GM19455 (cell line): Measurements from ENCODE around the gene AZIN2.
"Not testable (repeated sequence)": the region's sequence is repeated elsewhere in the genome, so short reads cannot be mapped to it uniquely, and the experiment has no call there.

ENCODE experiments used
- ATAC-seq: cut with Tn5 transposase; IDR thresholded peaks from one replicate; pipeline ENCODE4 v1.9.1; 2021; ENCODE audit not compliant: unreplicated experiment

Gene AZIN2

DNA sequence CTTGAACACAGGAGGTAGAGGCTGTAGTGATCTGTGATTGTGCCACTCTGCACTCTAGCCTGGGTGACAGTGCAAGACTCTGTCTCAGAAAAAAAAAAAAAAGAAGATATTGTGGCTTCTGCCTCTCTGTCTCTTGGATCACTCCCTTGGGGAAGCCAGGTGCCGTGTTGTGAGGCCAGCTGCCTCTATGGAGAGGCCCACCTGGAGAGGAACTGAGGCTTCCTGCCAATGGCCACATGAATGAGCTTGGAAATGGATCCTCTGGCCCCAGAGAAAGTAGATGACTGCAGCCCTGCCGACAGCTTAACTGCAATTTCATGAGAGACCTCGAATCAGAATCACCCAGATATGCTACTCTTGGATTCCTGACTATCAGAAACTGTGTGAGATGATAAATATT, 24.5 kb upstream of the AZIN2 start:
- no peak for ATAC-seq

GRCh38 chr1:33057095-33057494, 23.9 kb upstream of the AZIN2 start:
- no peak for ATAC-seq

DNA sequence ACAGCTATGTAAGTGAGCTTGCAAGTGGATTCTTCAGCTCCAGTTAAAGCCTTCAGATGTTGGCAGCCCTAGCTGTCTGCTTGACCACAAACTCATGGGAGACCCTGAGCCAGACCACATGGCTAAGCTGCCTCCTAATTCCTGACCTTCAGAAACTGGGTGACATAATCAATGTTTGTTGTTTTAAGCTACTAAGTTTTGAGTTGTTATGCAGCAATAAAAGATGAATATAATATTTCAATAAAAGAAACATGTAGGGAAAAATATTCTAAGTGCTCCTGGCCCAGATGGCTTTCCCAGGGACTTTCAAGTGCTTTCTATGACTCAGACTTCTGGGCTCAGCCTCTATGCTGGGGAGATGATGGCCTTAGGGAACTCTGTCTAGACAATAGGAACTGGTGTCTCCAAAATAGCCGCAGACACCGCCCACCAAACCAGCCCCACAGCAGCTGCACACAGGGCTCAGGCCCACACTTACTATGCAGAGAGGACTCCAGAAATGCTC, 20.3 kb upstream of the AZIN2 start:
- no peak for ATAC-seq

DNA sequence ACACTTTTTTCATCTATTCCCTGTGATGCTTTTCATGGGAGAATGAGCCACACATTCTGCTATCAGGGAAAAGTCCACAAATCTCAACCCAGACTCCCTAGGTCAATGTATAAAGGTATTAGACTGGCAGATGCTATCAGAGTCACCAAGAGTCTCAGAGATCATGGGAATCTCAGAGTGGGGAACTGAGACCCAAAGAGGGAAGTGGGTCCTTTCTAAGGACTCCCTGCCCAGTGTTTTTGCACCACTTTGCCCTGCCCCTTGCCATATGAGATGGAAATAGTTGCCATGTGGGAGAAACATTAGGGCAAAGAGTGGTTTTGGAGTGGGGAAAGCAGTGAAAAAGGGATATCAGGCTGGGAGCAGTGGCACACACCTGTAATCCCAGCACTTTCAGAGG, 19.1 kb upstream of the AZIN2 start:
- ATAC-seq: no peak

DNA sequence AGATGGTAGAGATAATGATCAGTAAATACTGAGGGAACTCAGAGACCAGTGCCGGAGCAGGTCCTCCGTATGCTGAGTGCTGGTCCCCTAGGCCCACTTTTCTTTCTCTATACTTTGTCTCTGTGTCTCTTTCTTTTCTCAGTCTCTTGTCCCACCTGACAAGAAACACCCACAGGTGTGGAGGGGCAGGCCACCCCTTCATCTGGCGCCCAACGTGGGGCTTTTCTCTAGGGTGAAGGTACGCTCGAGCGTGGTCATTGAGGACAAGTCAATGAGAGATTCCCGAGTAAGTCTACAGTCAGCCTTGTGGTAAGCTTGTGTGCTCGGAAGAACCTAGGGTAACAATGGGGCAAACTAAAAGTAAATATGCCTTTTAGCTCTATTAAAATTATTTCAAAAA, 16.7 kb upstream of the AZIN2 start:
- not testable (repeated sequence) for ATAC-seq

DNA sequence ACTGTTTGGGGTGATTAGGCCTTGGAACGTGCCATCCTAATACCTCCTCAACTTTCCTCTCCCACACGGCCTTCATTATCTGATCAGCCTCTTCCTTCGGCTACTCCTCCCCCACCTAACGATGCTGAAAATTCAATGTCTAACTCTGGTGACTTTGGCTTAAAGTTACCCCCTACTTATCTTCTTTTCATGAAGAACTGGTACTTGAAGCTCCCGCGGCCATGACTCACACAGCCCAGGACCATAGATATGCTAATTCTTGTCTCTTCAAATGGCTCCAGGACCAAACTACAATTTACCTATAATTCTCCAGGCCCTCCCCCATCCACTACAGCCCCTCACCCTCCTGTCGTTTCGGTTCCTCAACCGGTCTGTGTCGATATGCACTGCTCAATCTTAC, 15.7 kb upstream of the AZIN2 start:
- ATAC-seq: no peak

DNA sequence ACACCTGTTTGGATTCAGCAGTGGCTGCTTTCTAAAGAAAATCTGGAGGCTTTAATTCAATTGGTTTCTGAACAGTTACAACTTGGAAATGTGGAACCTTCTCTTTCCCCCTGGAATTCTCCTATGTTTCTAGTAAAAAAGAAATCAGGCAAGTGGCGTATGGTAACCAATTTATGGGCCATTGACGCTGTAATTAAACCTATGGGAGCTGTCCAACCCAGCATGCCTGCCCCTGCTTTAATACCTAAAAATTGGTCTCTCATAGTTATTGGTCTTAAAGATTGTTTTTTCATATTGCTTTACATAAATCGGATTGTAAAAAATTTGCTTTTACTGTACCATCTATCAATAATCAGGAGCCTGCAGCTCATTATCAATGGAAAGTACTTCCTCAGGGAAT, 14.5 kb upstream of the AZIN2 start:
- not testable (repeated sequence) for ATAC-seq

- ATAC-seq: not testable (repeated sequence)
These were observed 12.8 kb upstream of the AZIN2 start for GRCh38 chr1:33068108-33068507.

GRCh38 chr1:33070628-33071027, 10.3 kb upstream of the AZIN2 start:
- no peak for ATAC-seq

DNA sequence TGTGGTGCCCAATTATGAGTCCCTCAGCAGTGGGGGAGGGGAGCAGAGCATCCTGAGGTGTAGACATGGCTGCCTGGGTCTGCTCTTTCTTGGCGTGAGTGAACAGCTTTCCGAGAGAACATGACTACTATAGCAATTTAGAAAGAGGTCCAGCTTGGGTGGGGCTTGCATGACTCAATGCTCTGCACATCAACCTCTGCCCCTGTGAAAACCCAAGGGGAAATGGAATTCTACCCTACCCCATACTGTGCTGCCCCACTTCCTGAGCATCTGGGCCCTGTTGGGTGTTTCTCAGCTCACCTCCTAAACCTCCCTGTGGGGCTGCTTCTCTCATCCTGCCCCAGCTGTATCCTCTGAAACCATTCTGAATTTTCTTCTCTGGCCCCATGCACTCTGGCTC, 8.2 kb upstream of the AZIN2 start:
- ATAC-seq: no peak

DNA sequence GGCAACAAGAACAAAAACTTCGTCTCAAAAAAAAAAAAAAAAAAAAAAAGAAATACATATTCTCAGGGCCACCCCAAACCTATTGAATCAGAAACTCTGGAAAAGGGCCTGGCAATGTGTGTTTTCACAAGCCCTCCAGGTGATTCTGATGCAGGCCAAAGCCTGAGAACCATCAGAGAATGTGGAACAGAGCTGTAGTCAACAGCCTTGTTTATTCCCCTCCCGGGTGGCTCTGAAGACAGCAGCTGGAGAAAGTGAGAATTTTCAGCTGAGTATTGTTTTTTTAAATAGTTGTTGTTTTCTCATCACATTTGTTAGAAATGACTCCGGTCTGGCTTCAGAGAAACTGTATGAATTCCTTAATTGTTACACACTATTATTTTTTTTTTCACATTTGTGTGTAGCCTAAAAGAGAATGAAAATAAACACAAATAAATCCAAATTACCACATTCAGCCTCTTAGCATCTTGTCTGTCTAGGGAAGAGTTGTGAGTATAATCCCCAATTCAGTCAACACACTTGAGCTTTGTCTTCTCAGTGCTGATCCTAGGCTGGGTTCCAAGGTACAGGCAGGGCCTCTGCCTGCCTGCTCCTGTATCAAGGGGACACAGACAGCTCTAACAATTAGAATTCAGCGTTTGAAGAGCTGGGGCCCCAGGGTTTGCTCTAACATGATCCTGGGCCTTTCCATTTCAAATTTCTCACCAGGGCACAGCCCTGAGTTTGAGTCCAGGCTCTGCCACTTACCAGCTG, 6.6 kb upstream of the AZIN2 start:
- ATAC-seq: no peak

- ATAC-seq: no peak
These were observed 2.8 kb upstream of the AZIN2 start for GRCh38 chr1:33078030-33078591.

- ATAC-seq: no peak
These were observed 580 bp upstream of the AZIN2 start for GRCh38 chr1:33080373-33080772.

DNA sequence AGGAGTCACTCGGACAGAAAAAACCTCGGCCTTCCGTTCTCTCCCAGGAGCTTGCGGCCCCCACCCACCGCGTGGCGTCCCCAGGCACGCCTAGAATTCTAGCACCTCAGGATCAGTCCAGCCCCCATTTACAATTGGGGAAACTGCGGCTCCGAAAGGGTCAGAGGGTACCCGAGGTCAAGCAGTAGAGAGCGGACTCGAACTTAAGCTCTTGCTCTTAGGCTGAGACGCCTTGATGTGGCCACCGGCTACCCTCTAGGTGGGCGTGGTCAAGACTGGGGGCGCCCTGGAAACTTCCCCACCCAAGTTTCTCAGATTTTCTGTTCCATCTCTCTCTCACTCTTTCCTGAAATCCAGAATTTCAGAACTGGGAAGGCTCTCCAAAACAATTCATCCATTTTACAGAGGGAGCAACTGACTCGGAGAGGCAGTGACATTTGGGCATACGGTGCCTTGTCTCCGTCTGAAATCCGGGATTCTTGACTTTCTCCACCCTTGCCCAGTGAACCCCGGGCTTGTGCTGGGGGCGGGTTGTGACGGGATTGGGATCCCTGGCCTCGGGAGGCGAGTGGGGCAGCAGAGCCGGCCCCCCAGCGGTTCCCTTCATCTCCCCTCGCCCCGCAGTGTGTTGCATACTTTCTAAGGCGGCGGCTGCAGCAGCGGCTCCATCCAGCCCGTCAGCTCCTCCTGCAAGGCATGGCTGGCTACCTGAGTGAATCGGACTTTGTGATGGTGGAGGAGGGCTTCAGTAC, 777 bp downstream of the AZIN2 start:
- no peak for ATAC-seq

DNA sequence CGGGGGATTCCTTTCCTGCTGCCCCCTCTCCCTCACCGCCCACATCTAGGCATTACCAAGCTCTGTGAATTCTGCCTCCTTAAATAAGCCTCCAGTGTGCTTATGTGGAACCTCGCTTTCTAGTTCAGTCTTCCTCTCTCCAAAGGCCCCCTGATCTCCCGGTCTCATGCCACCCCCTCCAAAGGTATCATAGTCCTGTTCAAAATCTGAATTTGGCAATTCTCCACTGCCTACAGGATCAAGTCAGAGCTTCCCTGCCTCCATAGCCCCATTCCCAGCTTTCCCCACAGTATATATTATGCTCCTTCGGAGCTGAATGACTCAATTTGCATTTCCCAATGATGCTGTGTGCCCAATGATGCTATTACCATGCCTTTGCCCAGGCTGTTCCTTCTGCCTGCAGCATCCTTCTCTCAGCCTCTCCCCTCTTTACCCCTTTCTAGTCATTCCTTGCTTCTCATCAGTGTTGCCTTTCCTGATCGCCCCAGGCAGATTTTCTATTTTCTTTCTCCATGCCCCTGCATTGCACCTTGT, 1.7 kb downstream of the AZIN2 start:
- ATAC-seq: no peak

DNA sequence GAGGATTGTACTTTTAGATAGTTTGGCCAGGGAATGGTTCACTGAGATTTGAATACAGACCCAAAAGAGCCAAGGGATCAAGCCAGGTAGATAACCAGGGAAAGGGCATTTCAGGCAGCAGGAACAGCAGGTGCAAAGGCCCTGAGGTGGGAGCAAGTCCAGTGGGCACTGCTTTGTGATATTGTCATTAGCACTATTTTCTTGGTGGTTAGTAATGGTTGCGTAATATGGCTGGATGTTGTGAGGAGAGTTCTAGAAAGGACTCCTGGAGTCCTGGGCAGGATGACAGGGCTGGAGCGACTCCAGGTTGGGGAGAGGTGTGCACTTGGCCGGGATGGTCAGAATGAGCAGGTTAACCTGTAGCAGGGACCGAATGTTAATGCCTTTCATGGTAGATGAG, 4.4 kb downstream of the AZIN2 start:
- ATAC-seq: no peak

DNA sequence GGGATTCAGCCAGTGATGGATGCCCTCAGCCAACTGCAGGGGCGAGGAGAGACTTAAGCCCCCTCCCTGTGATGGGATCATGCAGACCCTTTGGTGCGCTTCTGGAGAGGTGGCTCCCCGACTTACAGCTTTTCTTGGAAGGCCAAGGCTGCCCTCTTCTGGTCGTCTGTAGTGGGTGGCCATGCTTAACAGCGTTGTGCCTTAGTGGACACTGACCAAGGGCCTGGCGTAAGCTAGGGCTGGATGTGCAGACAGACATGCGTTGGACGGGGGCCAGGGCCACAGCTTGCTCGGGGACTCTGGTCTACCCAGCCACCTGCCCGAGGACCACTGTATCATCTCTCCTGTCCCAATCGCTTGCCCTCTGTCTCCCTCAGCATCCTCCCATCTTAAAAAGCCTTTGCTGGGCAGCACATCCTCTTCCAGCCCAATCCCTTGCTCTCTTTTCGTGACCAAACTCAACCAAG, 5.5 kb downstream of the AZIN2 start:
- no peak for ATAC-seq

- no peak for ATAC-seq
These were observed 6.7 kb downstream of the AZIN2 start for GRCh38 chr1:33087677-33088076.

DNA sequence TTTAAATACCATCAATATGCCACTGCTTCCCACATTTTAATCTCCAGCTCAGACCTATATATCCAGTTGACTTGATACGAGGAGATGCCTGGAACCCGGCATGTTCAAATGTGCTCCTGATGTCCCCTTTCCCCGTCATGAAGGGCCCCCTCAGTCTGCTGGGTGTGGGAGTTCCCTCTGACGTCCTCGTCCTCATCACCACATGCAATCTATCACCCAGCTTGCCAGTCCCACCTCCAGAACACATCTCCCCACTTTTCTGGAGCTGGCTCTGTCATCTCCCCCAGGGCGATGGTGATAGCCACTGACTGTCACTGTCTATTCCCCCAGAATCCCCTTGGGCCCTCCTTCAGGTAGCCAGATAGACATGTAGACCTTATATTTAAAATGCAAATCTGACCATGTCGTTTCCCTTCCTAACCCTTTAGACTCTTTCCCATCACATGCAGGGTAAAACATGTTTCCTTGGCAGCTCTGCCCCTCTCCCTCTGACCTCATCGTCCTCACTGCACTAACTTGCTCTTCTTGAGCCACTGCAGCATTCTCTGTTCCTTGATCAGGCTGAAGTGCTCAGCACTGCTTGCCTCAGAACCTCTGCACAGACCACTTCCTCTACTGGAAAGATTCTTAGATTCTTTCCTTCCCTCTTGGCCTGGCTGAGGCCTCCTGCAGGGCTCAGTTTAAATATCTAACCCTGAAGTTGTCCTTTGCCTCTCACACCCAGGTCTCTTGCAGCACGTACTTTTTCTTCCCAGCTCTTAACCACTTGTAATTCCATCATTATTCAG, 7.4 kb downstream of the AZIN2 start:
- ATAC-seq: no peak

- ATAC-seq: no peak
These were observed 8.5 kb downstream of the AZIN2 start for GRCh38 chr1:33089457-33089856.

GRCh38 chr1:33092438-33092837, 11.5 kb downstream of the AZIN2 start:
- ATAC-seq: no peak
